ENCODE measurements around the gene ARL10.
A peak's percentile ranks its signal among the peaks of the same experiment; 100 is the strongest.

Gene ARL10

DNA sequence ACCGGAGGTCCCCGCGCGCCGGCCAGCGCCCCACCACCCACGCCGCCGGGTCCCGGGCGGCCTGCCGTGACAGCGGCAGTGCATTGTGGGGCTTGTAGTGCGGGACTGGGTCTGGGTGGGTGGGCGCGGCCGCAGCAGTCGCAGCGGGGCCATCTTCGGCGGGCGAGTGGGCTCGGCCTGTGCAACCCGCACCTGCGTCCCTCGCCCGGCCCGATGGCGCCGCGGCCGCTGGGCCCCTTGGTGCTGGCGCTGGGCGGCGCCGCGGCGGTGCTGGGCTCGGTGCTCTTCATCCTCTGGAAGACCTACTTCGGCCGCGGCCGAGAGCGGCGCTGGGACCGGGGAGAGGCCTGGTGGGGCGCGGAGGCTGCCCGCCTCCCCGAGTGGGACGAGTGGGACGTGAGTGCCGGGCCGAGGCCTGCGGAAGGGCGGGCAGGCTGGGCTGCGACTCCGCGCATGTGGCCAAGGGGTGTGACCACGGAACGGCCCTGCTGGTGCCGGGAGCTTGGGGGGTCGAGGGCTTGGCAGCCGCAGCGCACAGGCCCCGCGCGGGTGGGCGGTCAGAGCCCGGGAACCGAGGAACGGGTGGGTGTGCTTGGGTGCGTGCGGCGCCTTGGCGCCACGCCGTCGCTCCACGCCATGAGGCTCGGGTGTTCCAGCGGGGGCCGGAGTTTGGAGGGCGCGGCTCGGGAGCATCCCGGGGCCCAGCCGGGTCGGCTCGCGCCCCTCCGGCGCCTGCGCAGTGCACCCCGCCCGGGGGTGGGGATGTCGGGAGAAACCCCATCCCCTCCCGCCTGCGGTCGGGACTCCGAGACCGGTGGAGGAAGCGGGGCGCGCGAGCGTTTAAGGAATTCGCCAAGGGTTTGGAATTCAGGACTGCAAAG, at the start of gene ARL10:
ARL10 (plus strand) TSS at position 137 of the 881 bp plus-strand sequence; CDS start at position 214, 77 bp downstream.
- Histone ChIP-seq H3K9ac (ENCODE audit: low read length) (peak within 1 kb of the TSS; percentile 53), H3K27ac (ENCODE audit: low read depth, low read length) (peak within 1 kb of the TSS; percentile 87), H3K4me3 (ENCODE audit: low read length) (peak within 1 kb of the TSS; percentile 59), H3K27me3 (ENCODE audit: control insufficient read depth, insufficient read depth, low read length) (peaks cover 3% of the 10 kb centered on the region), H3K4me1 (ENCODE audit: control insufficient read depth, insufficient read depth, low read length) (peaks cover 11% of the 10 kb centered on the region), H3K36me3 (ENCODE audit: control insufficient read depth, insufficient read depth, low read length) (no peaks in the 10 kb centered on the region)

DNA sequence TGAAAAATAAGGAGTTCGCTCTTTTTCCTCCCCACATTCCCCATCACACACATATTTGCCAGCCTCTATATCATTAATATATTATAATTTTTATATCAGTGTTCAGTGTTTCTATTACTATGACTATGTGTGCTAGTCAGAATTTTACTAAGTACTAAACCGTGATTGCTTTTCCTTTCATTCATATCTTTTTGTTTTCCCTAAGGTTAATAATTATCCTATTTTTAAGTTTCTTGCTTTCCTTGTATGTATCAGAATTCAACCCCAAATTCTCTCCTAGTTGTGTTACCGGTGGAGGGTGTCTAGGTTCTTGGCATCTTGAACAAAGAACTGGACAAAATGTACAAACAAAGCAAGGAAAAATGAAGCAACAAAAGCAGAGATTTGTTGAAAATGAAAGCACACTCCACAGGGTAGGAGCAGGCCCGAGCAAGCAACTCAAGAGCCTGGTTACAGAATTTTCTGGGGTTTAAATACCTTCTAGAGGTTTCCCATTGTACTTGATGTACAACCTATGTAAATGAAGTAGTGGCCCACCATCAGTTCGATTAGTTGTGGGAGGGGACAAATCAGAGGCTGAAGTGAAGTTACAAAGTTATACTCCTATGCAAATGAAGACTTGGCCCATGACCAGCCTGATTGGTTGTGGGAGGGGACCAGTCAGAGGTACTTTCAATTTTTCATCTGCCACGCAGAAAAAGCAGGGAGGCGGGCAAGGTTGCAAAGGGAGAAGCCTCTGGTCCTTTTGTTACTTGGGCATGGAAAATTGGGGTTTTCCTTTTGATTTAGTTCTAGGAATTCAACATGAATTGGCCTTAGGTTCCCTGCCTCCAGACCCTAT, 47.5 kb upstream of the ARL10 start:
- no peak overlapping the region for H3K4me3 ChIP-seq (ENCODE audit: low read length)
- no peaks in the 10 kb centered on the region for H3K4me1 ChIP-seq (ENCODE audit: control insufficient read depth, insufficient read depth, low read length)
- no peaks in the 10 kb centered on the region for H3K27me3 ChIP-seq (ENCODE audit: control insufficient read depth, insufficient read depth, low read length)
- no peak overlapping the region for H3K9ac ChIP-seq (ENCODE audit: low read length)
- peaks cover 2% of the 10 kb centered on the region for H3K36me3 ChIP-seq (ENCODE audit: control insufficient read depth, insufficient read depth, low read length)
- no peak overlapping the region for H3K27ac ChIP-seq (ENCODE audit: low read depth, low read length)

DNA sequence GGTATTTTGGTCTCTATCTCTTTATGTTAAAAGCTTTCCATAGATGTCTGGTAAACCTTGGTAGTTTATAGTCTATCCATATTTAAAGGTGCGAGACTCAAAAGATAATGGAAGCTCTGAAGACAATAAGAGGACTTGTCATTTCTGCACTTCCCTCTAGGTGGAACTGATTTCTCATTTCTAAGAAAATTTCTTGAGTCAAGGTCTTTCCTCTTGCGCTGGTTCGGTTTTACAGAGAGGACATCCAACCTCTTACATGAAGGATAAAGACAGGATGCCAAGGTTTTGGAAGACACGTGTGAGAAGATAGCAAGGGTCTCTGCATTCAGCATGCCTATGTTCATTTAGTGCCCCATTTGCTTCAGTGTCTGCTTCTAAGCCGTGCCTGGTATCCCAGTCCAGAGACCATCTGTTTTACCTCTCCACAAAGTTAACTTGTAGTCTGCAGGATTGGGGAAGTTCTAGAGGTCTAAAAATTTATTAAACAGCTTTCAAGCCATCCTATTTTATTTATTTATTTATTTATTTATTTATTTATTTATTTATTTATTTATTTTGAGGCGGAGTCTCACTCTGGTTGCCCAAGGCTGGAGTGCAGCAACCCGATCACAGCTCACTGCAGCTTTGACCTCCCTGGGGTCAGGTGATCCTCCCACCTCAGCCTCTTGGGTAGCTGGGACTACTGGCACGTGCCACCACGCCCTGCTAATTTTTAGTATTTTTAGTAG, 45.3 kb upstream of the ARL10 start:
- H3K27ac ChIP-seq (ENCODE audit: low read depth, low read length), result no peak overlapping the region
- H3K4me1 ChIP-seq (ENCODE audit: control insufficient read depth, insufficient read depth, low read length), result no peaks in the 10 kb centered on the region
- peaks cover 6% of the 10 kb centered on the region for H3K36me3 ChIP-seq (ENCODE audit: control insufficient read depth, insufficient read depth, low read length)

DNA sequence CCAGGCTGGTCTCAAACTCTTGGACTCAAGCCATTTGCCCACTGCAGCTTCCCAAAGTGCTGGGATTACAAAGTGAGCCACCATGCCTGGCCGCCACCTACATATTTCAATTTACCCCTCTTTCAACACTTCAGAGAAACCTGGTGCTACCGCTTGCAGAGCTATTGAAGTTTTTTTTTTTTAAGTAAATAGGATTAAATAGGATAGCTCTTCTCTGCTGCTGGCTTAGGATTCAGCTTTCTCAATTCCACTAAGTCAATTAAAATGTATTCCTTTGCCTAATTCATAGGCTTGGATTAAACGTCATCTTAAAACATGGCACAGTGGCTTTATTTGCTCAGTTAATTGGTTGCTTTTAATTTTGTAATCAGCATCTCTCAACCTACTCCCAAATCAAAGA, 44.7 kb upstream of the ARL10 start:
- Histone ChIP-seq H3K36me3 (ENCODE audit: control insufficient read depth, insufficient read depth, low read length) (peaks cover 6% of the 10 kb centered on the region), H3K27ac (ENCODE audit: low read depth, low read length) (no peak overlapping the region), H3K4me3 (ENCODE audit: low read length) (no peak overlapping the region), H3K27me3 (ENCODE audit: control insufficient read depth, insufficient read depth, low read length) (no peaks in the 10 kb centered on the region), H3K4me1 (ENCODE audit: control insufficient read depth, insufficient read depth, low read length) (no peaks in the 10 kb centered on the region), H3K9ac (ENCODE audit: low read length) (no peak overlapping the region)

More for the DNA sequence above, 45.3 kb upstream of the ARL10 start:
- no peaks in the 10 kb centered on the region for H3K27me3 ChIP-seq (ENCODE audit: control insufficient read depth, insufficient read depth, low read length)
- no peak overlapping the region for H3K9ac ChIP-seq (ENCODE audit: low read length)
- no peak overlapping the region for H3K4me3 ChIP-seq (ENCODE audit: low read length)

DNA sequence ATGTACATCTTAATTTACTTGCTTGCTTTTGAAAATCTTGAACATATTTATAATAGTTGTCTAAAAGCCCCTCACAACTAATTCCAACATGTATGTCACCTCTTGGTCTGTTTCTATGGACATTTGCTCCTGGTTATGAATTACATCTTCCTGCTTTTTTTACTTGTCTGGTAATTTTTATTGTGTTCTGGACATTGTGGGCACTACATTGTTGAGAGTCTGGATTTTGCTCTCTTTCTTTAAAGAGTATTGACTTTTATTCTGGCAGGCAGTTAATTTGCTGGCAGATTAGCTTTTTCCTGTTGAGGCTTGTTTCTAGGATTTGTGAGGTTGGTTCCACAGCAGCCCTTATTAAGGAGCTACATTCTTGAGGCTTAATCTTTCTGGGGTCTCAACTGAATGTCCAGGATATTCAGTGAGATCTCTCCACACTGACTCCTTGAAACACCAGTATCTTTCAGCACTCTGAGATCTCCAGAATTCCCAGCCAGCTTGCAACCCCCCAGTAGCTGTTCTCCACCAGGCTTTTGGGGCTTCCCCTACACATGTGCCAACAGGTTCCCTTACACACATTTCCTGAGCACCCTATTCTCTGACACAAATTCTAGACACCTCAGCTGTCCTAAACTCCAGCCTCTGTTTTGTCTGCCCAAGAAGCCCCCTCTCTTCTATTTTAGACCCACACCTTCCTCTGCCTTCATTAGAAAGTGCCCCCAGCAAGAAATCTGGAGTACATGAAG, 31.1 kb upstream of the ARL10 start:
- H3K36me3 ChIP-seq (ENCODE audit: control insufficient read depth, insufficient read depth, low read length), result no peaks in the 10 kb centered on the region
- H3K27ac ChIP-seq (ENCODE audit: low read depth, low read length), result no peak overlapping the region
- H3K4me1 ChIP-seq (ENCODE audit: control insufficient read depth, insufficient read depth, low read length), result no peaks in the 10 kb centered on the region
- no peaks in the 10 kb centered on the region for H3K27me3 ChIP-seq (ENCODE audit: control insufficient read depth, insufficient read depth, low read length)
- H3K9ac ChIP-seq (ENCODE audit: low read length), result no peak overlapping the region
- H3K4me3 ChIP-seq (ENCODE audit: low read length), result no peak overlapping the region

DNA sequence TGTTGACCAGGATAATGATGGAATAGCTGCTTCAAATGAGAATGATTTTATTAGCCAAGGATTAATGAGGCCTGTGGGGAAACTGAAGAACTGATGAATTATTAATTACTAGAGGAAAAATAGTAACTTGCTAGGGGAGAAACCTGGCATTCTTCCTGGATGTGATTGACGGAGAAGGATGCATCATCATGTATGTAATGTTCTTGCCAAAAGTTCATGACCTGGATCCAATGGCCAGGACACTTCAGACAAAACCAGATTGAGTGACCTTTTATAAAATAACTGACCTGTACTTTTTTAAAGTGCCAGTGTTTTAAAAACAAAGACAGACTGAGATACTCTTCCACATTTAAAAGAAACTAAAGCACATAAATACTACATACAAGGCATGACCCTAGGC, 27.4 kb upstream of the ARL10 start:
- Histone ChIP-seq H3K27ac (ENCODE audit: low read depth, low read length) (no peak overlapping the region), H3K4me1 (ENCODE audit: control insufficient read depth, insufficient read depth, low read length) (no peaks in the 10 kb centered on the region), H3K9ac (ENCODE audit: low read length) (no peak overlapping the region), H3K36me3 (ENCODE audit: control insufficient read depth, insufficient read depth, low read length) (no peaks in the 10 kb centered on the region), H3K4me3 (ENCODE audit: low read length) (no peak overlapping the region), H3K27me3 (ENCODE audit: control insufficient read depth, insufficient read depth, low read length) (no peaks in the 10 kb centered on the region)

DNA sequence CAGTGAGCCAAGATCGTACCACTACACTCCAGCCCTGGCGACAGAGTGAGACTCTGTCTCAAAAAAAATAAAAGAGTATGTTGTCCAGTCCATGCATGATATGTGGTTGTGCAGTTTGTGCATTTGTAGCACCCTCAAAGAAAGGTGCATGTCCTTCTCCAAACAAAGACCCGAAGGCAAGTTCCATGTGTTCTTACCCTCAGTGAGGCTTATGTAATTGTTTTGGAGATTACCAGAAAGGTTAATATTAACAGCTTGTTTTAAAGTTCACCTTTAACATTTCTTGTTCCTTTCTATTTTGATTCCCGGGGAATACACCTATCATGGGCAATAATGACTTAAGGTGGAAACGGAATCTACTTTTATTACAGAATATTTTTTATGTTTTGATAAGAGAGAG, 26.0 kb upstream of the ARL10 start:
- Histone ChIP-seq H3K27ac (ENCODE audit: low read depth, low read length) (no peak overlapping the region), H3K9ac (ENCODE audit: low read length) (no peak overlapping the region)

GRCh38 chr5:176341325-176342157, 23.7 kb upstream of the ARL10 start:
- Histone ChIP-seq H3K36me3 (ENCODE audit: control insufficient read depth, insufficient read depth, low read length) (peaks cover 5% of the 10 kb centered on the region), H3K27ac (ENCODE audit: low read depth, low read length) (no peak overlapping the region), H3K27me3 (ENCODE audit: control insufficient read depth, insufficient read depth, low read length) (no peaks in the 10 kb centered on the region), H3K9ac (ENCODE audit: low read length) (no peak overlapping the region), H3K4me3 (ENCODE audit: low read length) (no peak overlapping the region), H3K4me1 (ENCODE audit: control insufficient read depth, insufficient read depth, low read length) (no peaks in the 10 kb centered on the region)

More for the DNA sequence above, 26.0 kb upstream of the ARL10 start:
- Histone ChIP-seq H3K4me1 (ENCODE audit: control insufficient read depth, insufficient read depth, low read length) (no peaks in the 10 kb centered on the region), H3K36me3 (ENCODE audit: control insufficient read depth, insufficient read depth, low read length) (no peaks in the 10 kb centered on the region), H3K4me3 (ENCODE audit: low read length) (no peak overlapping the region), H3K27me3 (ENCODE audit: control insufficient read depth, insufficient read depth, low read length) (no peaks in the 10 kb centered on the region)

DNA sequence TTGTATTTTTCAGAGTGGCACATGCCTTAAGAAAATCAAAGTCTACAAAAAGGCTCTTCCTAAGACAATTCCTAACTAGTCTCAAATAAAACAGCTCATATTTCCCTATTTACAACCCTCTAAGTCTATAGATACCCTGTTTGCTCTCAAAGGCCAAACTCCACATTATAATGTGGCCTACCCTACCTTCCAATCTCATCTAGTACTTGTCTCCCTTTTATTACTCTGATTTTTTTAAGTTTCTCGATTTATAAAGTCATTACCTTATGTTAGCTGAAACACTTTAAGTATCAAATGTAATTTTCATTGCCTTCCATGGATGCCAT, 23.2 kb upstream of the ARL10 start:
- Histone ChIP-seq H3K9ac (ENCODE audit: low read length) (no peak overlapping the region), H3K27me3 (ENCODE audit: control insufficient read depth, insufficient read depth, low read length) (no peaks in the 10 kb centered on the region), H3K36me3 (ENCODE audit: control insufficient read depth, insufficient read depth, low read length) (peaks cover 8% of the 10 kb centered on the region), H3K4me3 (ENCODE audit: low read length) (no peak overlapping the region), H3K27ac (ENCODE audit: low read depth, low read length) (no peak overlapping the region), H3K4me1 (ENCODE audit: control insufficient read depth, insufficient read depth, low read length) (no peaks in the 10 kb centered on the region)

DNA sequence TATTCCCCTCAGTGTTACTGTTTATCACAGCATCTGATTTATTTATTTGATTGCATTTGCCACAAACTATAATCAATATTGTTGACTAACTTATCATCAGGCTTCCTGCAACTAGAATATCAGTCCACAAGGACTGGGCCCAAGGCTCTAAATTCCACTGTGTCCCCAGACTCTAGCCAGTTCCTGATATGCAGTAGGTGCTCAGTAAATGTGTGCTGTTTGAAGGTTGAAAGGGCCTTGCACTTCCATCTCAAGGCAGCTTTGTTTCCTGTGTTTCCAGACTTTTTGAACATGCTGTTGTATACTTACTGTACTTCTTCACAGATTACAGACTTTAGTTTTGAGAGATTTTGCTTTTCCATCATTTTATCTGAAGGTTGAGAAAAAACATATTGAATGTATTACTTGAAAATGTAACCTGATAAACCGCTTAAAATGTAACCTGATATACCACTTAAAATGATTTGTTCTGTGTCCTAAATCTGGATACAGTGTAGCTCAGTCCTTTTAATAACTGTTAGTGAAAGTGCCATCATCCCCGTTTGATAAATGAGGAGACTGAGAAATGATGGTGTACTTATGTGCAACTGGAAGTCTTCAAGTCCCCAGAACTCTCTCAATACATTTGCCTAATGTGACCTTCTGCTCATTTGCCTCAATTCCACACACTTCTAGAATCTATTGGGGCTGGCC, 22.4 kb upstream of the ARL10 start:
- Histone ChIP-seq H3K4me1 (ENCODE audit: control insufficient read depth, insufficient read depth, low read length) (no peaks in the 10 kb centered on the region), H3K36me3 (ENCODE audit: control insufficient read depth, insufficient read depth, low read length) (peaks cover 13% of the 10 kb centered on the region), H3K27ac (ENCODE audit: low read depth, low read length) (no peak overlapping the region), H3K27me3 (ENCODE audit: control insufficient read depth, insufficient read depth, low read length) (no peaks in the 10 kb centered on the region), H3K9ac (ENCODE audit: low read length) (no peak overlapping the region), H3K4me3 (ENCODE audit: low read length) (no peak overlapping the region)

- Histone ChIP-seq H3K9ac (ENCODE audit: low read length) (no peak overlapping the region), H3K27me3 (ENCODE audit: control insufficient read depth, insufficient read depth, low read length) (no peaks in the 10 kb centered on the region), H3K4me1 (ENCODE audit: control insufficient read depth, insufficient read depth, low read length) (no peaks in the 10 kb centered on the region)
Observed at GRCh38 chr5:176350416-176350815, 14.9 kb upstream of the ARL10 start.

More at GRCh38 chr5:176350416-176350815, 14.9 kb upstream of the ARL10 start:
- Histone ChIP-seq H3K36me3 (ENCODE audit: control insufficient read depth, insufficient read depth, low read length) (peaks cover 48% of the 10 kb centered on the region), H3K4me3 (ENCODE audit: low read length) (no peak overlapping the region), H3K27ac (ENCODE audit: low read depth, low read length) (no peak overlapping the region)

All from rectal smooth muscle tissue (tissue), 1 donor.